ENCODE data around the gene VCAN.

VCAN gene

GRCh38 chr5:83552275-83552674, 80.7 kb downstream of the VCAN start:
- Mint-ChIP-seq H3K4me3 (no peak overlapping the region), H3K36me3 (ENCODE audit: insufficient read depth) (no peaks in the 10 kb centered on the region), H3K27ac (ENCODE audit: low read depth) (no peak overlapping the region), H3K9me3 (no peaks in the 10 kb centered on the region), H3K4me1 (no peaks in the 10 kb centered on the region), H3K27me3 (no peaks in the 10 kb centered on the region)
- no peak for DNase-seq (ENCODE audit: low spot score in 2 of 2)
- no peak for ATAC-seq (replicated peaks; ENCODE audit: extremely low read depth, poor library complexity, severe bottlenecking)

GRCh38 chr5:83553000-83553486, 81.5 kb downstream of the VCAN start:
- Mint-ChIP-seq H3K9me3 (no peaks in the 10 kb centered on the region), H3K4me1 (no peaks in the 10 kb centered on the region), H3K27me3 (no peaks in the 10 kb centered on the region), H3K36me3 (ENCODE audit: insufficient read depth) (no peaks in the 10 kb centered on the region), H3K27ac (ENCODE audit: low read depth) (no peak overlapping the region), H3K4me3 (no peak overlapping the region)
- no peak for ATAC-seq (replicated peaks; ENCODE audit: extremely low read depth, poor library complexity, severe bottlenecking)
- no peak for DNase-seq (ENCODE audit: low spot score in 2 of 2)

GRCh38 chr5:83554133-83554532, 82.6 kb downstream of the VCAN start:
- peaks cover 3% of the 10 kb centered on the region for H3K27me3 Mint-ChIP-seq
- no peak overlapping the region for H3K4me3 Mint-ChIP-seq
- no peak overlapping the region for H3K27ac Mint-ChIP-seq (ENCODE audit: low read depth)
- no peaks in the 10 kb centered on the region for H3K4me1 Mint-ChIP-seq
- DNase-seq (ENCODE audit: low spot score in 2 of 2): no peak
- H3K9me3 Mint-ChIP-seq: no peaks in the 10 kb centered on the region
- H3K36me3 Mint-ChIP-seq (ENCODE audit: insufficient read depth): no peaks in the 10 kb centered on the region
- no peak for ATAC-seq (replicated peaks; ENCODE audit: extremely low read depth, poor library complexity, severe bottlenecking)

GRCh38 chr5:83554686-83555085, 83.1 kb downstream of the VCAN start:
- Mint-ChIP-seq H3K27me3 (peaks cover 9% of the 10 kb centered on the region), H3K4me3 (no peak overlapping the region)

GRCh38 chr5:83555263-83555662, 83.7 kb downstream of the VCAN start:
- H3K4me3 Mint-ChIP-seq: no peak overlapping the region
- no peaks in the 10 kb centered on the region for H3K36me3 Mint-ChIP-seq (ENCODE audit: insufficient read depth)
- no peaks in the 10 kb centered on the region for H3K4me1 Mint-ChIP-seq
- DNase-seq (ENCODE audit: low spot score in 2 of 2) (no peak), ATAC-seq (replicated peaks; ENCODE audit: extremely low read depth, poor library complexity, severe bottlenecking) (no peak)
- peaks cover 11% of the 10 kb centered on the region for H3K27me3 Mint-ChIP-seq
- no peak overlapping the region for H3K27ac Mint-ChIP-seq (ENCODE audit: low read depth)
- no peaks in the 10 kb centered on the region for H3K9me3 Mint-ChIP-seq

More at GRCh38 chr5:83554686-83555085, 83.1 kb downstream of the VCAN start:
- ATAC-seq (replicated peaks; ENCODE audit: extremely low read depth, poor library complexity, severe bottlenecking) (no peak), DNase-seq (ENCODE audit: low spot score in 2 of 2) (no peak)
- Mint-ChIP-seq H3K27ac (ENCODE audit: low read depth) (no peak overlapping the region), H3K9me3 (no peaks in the 10 kb centered on the region), H3K4me1 (no peaks in the 10 kb centered on the region), H3K36me3 (ENCODE audit: insufficient read depth) (no peaks in the 10 kb centered on the region)

- H3K4me3 Mint-ChIP-seq: no peak overlapping the region
- no peak overlapping the region for H3K27ac Mint-ChIP-seq (ENCODE audit: low read depth)
- no peak for DNase-seq (ENCODE audit: low spot score in 2 of 2)
- ATAC-seq (replicated peaks; ENCODE audit: extremely low read depth, poor library complexity, severe bottlenecking): no peak
- no peaks in the 10 kb centered on the region for H3K4me1 Mint-ChIP-seq
- H3K27me3 Mint-ChIP-seq: peaks cover 21% of the 10 kb centered on the region
- H3K9me3 Mint-ChIP-seq: no peaks in the 10 kb centered on the region
- no peaks in the 10 kb centered on the region for H3K36me3 Mint-ChIP-seq (ENCODE audit: insufficient read depth)
These were observed 84.6 kb downstream of the VCAN start for GRCh38 chr5:83556190-83556589.

GRCh38 chr5:83559118-83559785, 87.7 kb downstream of the VCAN start:
- Mint-ChIP-seq H3K27me3 (peaks cover 21% of the 10 kb centered on the region), H3K4me3 (no peak overlapping the region), H3K4me1 (no peaks in the 10 kb centered on the region), H3K9me3 (no peaks in the 10 kb centered on the region), H3K36me3 (ENCODE audit: insufficient read depth) (no peaks in the 10 kb centered on the region), H3K27ac (ENCODE audit: low read depth) (no peak overlapping the region)
- DNase-seq (ENCODE audit: low spot score in 2 of 2): no peak
- no peak for ATAC-seq (replicated peaks; ENCODE audit: extremely low read depth, poor library complexity, severe bottlenecking)

- Mint-ChIP-seq H3K27me3 (peaks cover 30% of the 10 kb centered on the region), H3K4me3 (no peak overlapping the region), H3K36me3 (ENCODE audit: insufficient read depth) (no peaks in the 10 kb centered on the region), H3K4me1 (no peaks in the 10 kb centered on the region), H3K27ac (ENCODE audit: low read depth) (no peak overlapping the region), H3K9me3 (no peaks in the 10 kb centered on the region)
- no peak for ATAC-seq (replicated peaks; ENCODE audit: extremely low read depth, poor library complexity, severe bottlenecking)
- DNase-seq (ENCODE audit: low spot score in 2 of 2): no peak
These were observed 90.6 kb downstream of the VCAN start for GRCh38 chr5:83562071-83562606.

GRCh38 chr5:83562791-83563557, 91.4 kb downstream of the VCAN start:
- H3K36me3 Mint-ChIP-seq (ENCODE audit: insufficient read depth): no peaks in the 10 kb centered on the region

GRCh38 chr5:83563631-83564030, 92.1 kb downstream of the VCAN start:
- Mint-ChIP-seq H3K27me3 (peaks cover 30% of the 10 kb centered on the region), H3K4me1 (no peaks in the 10 kb centered on the region), H3K9me3 (no peaks in the 10 kb centered on the region), H3K36me3 (ENCODE audit: insufficient read depth) (no peaks in the 10 kb centered on the region), H3K27ac (ENCODE audit: low read depth) (no peak overlapping the region), H3K4me3 (no peak overlapping the region)
- ATAC-seq (replicated peaks; ENCODE audit: extremely low read depth, poor library complexity, severe bottlenecking): no peak
- no peak for DNase-seq (ENCODE audit: low spot score in 2 of 2)

More at GRCh38 chr5:83562791-83563557, 91.4 kb downstream of the VCAN start:
- no peak for DNase-seq (ENCODE audit: low spot score in 2 of 2)
- Mint-ChIP-seq H3K27me3 (peaks cover 30% of the 10 kb centered on the region), H3K27ac (ENCODE audit: low read depth) (no peak overlapping the region), H3K4me1 (no peaks in the 10 kb centered on the region), H3K9me3 (no peaks in the 10 kb centered on the region), H3K4me3 (no peak overlapping the region)
- no peak for ATAC-seq (replicated peaks; ENCODE audit: extremely low read depth, poor library complexity, severe bottlenecking)

- H3K27me3 Mint-ChIP-seq: peaks cover 25% of the 10 kb centered on the region
- no peak for DNase-seq (ENCODE audit: low spot score in 2 of 2)
- ATAC-seq (replicated peaks; ENCODE audit: extremely low read depth, poor library complexity, severe bottlenecking): no peak
These were observed 92.7 kb downstream of the VCAN start for GRCh38 chr5:83564069-83564749.

GRCh38 chr5:83567741-83568140, 96.2 kb downstream of the VCAN start:
- Mint-ChIP-seq H3K36me3 (ENCODE audit: insufficient read depth) (no peaks in the 10 kb centered on the region), H3K9me3 (no peaks in the 10 kb centered on the region), H3K27me3 (peaks cover 9% of the 10 kb centered on the region), H3K4me3 (no peak overlapping the region), H3K27ac (ENCODE audit: low read depth) (no peak overlapping the region), H3K4me1 (no peaks in the 10 kb centered on the region)
- ATAC-seq (replicated peaks; ENCODE audit: extremely low read depth, poor library complexity, severe bottlenecking) (no peak), DNase-seq (ENCODE audit: low spot score in 2 of 2) (no peak)

More at GRCh38 chr5:83564069-83564749, 92.7 kb downstream of the VCAN start:
- Mint-ChIP-seq H3K27ac (ENCODE audit: low read depth) (no peak overlapping the region), H3K36me3 (ENCODE audit: insufficient read depth) (no peaks in the 10 kb centered on the region), H3K9me3 (no peaks in the 10 kb centered on the region), H3K4me3 (no peak overlapping the region), H3K4me1 (no peaks in the 10 kb centered on the region)

All from central memory CD8-positive, alpha-beta T cell (primary cell).